HCT116 (cell line): Measurements from ENCODE around the gene C2. TPM values are rescaled to one million over a fixed set of nuclear protein-coding genes. Genes with fewer than 3 reads are reported as not detected.

Experiments
- ATAC-seq: fragments of 200-7000 bp; cut with Tn5 transposase; 2 replicates; pipeline ENCODE4 v1.9.1; 2020; ENCODE audit warnings: mild to moderate bottlenecking, moderate library complexity
- BruUV-seq: library from RNA; stranded (reverse); fragments of 400-500 nt; replicated peaks from 2 replicates; lab custom pipeline; 2021; lab: Mats Ljungman, UMichigan
- CTCF ChIA-PET: fragments of 300-600 bp; sonication (Branson Sonifier 250); formaldehyde crosslinking; loops from one replicate; lab custom pipeline; 2021; ENCODE audit warnings: antibody characterized with exemption; lab: Charles Lee
- POLR2A ChIA-PET: fragments of 300-600, 350-600 bp; sonication (Branson Sonifier 250); formaldehyde crosslinking; loops from one replicate; lab custom pipeline; 2021; ENCODE audit warnings: antibody characterized with exemption; lab: Charles Lee
- RAD21 ChIA-PET, 2 experiments: fragments of 300-600 bp; sonication (Branson Sonifier 250); formaldehyde crosslinking; loops; one replicate each; lab custom pipeline; 2023; ENCODE audit warnings: low total read pairs in 2 of 2; ENCODE audit not compliant: uncharacterized antibody in 2 of 2, unreplicated experiment in 2 of 2, low non-redundant PET in 1 of 2; lab: Charles Lee
- DNase-seq: peaks from one replicate; pipeline ENCODE4 v3.0.0-alpha.2; 2010; ENCODE audit warnings: low read depth, low spot score
- H2AFZ ChIP-seq: fragments of 200-600 bp; shearing (Covaris generic), sonication (generic); 2 replicates; pipeline ENCODE4 v1.6.1; 2017; ENCODE audit warnings: low read depth, mixed run types, mixed read lengths, antibody characterized with exemption, low read length; ENCODE audit not compliant: poor library complexity, severe bottlenecking
- H3K27ac ChIP-seq: 2 replicates; pipeline ENCODE4 v1.5.1; 2012; ENCODE audit warnings: low read depth, low read length
- H3K27me3 ChIP-seq: fragments of 200-600 bp; sonication (generic); 2 replicates; pipeline ENCODE4 v1.6.1; 2016; ENCODE audit warnings: mixed run types, low read length, mixed read lengths; ENCODE audit not compliant: insufficient read depth
- H3K36me3 ChIP-seq, 2 experiments: fragments of 200-500 bp in 1 of 2; fragments of 200-600 bp in 1 of 2; sonication (Bioruptor generic) in 1 of 2; sonication (generic) in 1 of 2; 2 replicates each; pipeline versions ENCODE4 v1.5.1 to v1.6.1; 2014 to 2016; ENCODE audit warnings: low read length in 2 of 2, inconsistent platforms in 1 of 2, mixed read lengths in 1 of 2, mixed run types in 1 of 2; ENCODE audit not compliant: insufficient read depth in 2 of 2, control insufficient read depth in 1 of 2
- H3K4me1 ChIP-seq, 2 experiments: fragments of 200-600 bp in 1 of 2; sonication (generic) in 1 of 2; 2 replicates each; pipeline versions ENCODE4 v1.5.1 to v1.6.1; 2012 to 2017; ENCODE audit warnings: low read length in 2 of 2, inconsistent platforms in 1 of 2, mild to moderate bottlenecking in 1 of 2, mixed read lengths in 1 of 2, mixed run types in 1 of 2, moderate library complexity in 1 of 2; ENCODE audit not compliant: insufficient read depth in 2 of 2, control insufficient read depth in 1 of 2
- H3K4me2 ChIP-seq: fragments of 200-600 bp; sonication (generic); 2 replicates; pipeline ENCODE4 v1.6.1; 2017; ENCODE audit warnings: mixed run types, low read length, mixed read lengths
- H3K4me3 ChIP-seq, 2 experiments: fragments of 200-600 bp in 1 of 2; sonication (generic) in 1 of 2; replicated peaks in 1 of 2; 2 replicates each; pipeline ENCODE4 v1.5.1; 2011 to 2016; ENCODE audit warnings: low read length in 2 of 2, control low read depth in 1 of 2, low read depth in 1 of 2, mild to moderate bottlenecking in 1 of 2, mixed read lengths in 1 of 2, mixed run types in 1 of 2
- H3K79me2 ChIP-seq: fragments of 200-600 bp; sonication (generic); 2 replicates; pipeline ENCODE4 v1.6.1; 2017; ENCODE audit warnings: mild to moderate bottlenecking, mixed run types, low read length, moderate library complexity, mixed read lengths; ENCODE audit not compliant: insufficient read depth
- H3K9ac ChIP-seq: fragments of 200-600 bp; sonication (generic); 2 replicates; pipeline ENCODE4 v1.6.1; 2016; ENCODE audit warnings: low read length, mixed read lengths
- H3K9me2 ChIP-seq: fragments of 200-600 bp; sonication (generic), shearing (Covaris generic); 2 replicates; pipeline ENCODE4 v1.6.1; 2017; ENCODE audit warnings: mixed run types, mild to moderate bottlenecking, moderate library complexity; ENCODE audit not compliant: insufficient read depth
- H3K9me3 ChIP-seq, 2 experiments: fragments of 200-500 bp in 1 of 2; fragments of 200-600 bp in 1 of 2; sonication (Bioruptor generic) in 1 of 2; sonication (generic) in 1 of 2; 2 replicates each; pipeline ENCODE4 v1.6.1; 2014 to 2017; ENCODE audit warnings: low read length in 2 of 2, mixed read lengths in 2 of 2, inconsistent platforms in 1 of 2, low read depth in 1 of 2, mild to moderate bottlenecking in 1 of 2, mixed run types in 1 of 2, moderate library complexity in 1 of 2; ENCODE audit not compliant: control insufficient read depth in 1 of 2, insufficient read depth in 1 of 2
- H4K20me1 ChIP-seq: fragments of 200-600 bp; sonication (generic), shearing (Covaris generic); 2 replicates; pipeline ENCODE4 v1.6.1; 2017; ENCODE audit warnings: mixed run types, mild to moderate bottlenecking, moderate library complexity; ENCODE audit not compliant: insufficient read depth
- CBX3 ChIP-seq: IDR thresholded peaks from 2 replicates; pipeline ENCODE4 v1.6.1; 2012; ENCODE audit warnings: low read depth
- ELF1 ChIP-seq: IDR thresholded peaks from 2 replicates; pipeline ENCODE4 v1.6.1; 2012; ENCODE audit warnings: low read depth, borderline replicate concordance
- POLR2AphosphoS5 ChIP-seq: IDR thresholded peaks from 2 replicates; pipeline ENCODE4 v1.6.1; 2011; ENCODE audit warnings: mild to moderate bottlenecking, low read depth, low read length, moderate library complexity
- SRF ChIP-seq: IDR thresholded peaks from 2 replicates; pipeline ENCODE4 v1.6.1; 2012; ENCODE audit warnings: low read depth
- YY1 ChIP-seq: IDR thresholded peaks from 2 replicates; pipeline ENCODE4 v1.6.1; 2011; ENCODE audit warnings: low read length, low read depth, moderate library complexity, mild to moderate bottlenecking; ENCODE audit not compliant: insufficient replicate concordance; ENCODE audit errors: extremely low read depth
- ZFX ChIP-seq: fragments of 450-650 bp; IDR thresholded peaks from 2 replicates; pipeline ENCODE4 v1.6.1; 2017
- intact Hi-C: fragments of 100-400 bp; cut with micrococcal nuclease; formaldehyde crosslinking; loops from 2 replicates; pipeline ENCODE4 v1.10.0; 2022
- total RNA-seq: library from RNA; stranded (reverse); gene quantifications from one replicate; pipeline ENCODE4 v1.2.1, GENCODE V29; 2021; ENCODE audit not compliant: unreplicated experiment
- TF ChIP-seq, protein P1 (sequence below): IDR thresholded peaks from 2 replicates; pipeline ENCODE4 v1.6.1; 2012; ENCODE audit warnings: low read depth
- TF ChIP-seq, protein P2 (sequence below), 3 experiments: fragments of 200-600 bp in 1 of 3; sonication (generic) in 1 of 3; IDR thresholded peaks in 2 of 3; conservative IDR thresholded peaks in 1 of 3; 2 replicates each; pipeline ENCODE4 v1.5.1; 2012 to 2017; ENCODE audit warnings: low read depth in 2 of 3, low read length in 2 of 3, antibody characterized with exemption in 1 of 3, borderline replicate concordance in 1 of 3, control low read depth in 1 of 3, mild to moderate bottlenecking in 1 of 3, mixed read lengths in 1 of 3, mixed run types in 1 of 3, moderate library complexity in 1 of 3; ENCODE audit not compliant: insufficient read depth in 1 of 3
- TF ChIP-seq, protein P3 (sequence below): IDR thresholded peaks from 2 replicates; pipeline ENCODE4 v1.6.1; 2012

The C2 gene
- total RNA-seq, 1 experiment from 2014 or later: 3.1 TPM

DNA sequence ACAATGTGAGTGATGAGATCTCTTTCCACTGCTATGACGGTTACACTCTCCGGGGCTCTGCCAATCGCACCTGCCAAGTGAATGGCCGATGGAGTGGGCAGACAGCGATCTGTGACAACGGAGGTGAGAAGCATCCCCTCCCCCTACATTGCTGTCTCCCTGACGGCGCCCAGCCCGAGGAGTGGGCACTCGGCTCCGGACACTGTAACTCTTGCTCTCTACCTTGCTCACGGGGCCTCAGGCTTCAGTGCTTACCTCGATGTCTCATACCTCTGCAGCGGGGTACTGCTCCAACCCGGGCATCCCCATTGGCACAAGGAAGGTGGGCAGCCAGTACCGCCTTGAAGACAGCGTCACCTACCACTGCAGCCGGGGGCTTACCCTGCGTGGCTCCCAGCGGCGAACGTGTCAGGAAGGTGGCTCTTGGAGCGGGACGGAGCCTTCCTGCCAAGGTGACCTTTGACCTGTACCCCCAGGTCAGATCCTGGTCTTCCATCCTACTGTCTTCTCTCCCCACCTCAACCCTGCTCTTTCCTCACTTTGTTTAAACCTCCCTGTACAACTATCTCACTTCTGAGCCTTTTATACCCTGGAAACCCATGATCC is 19.7 kb downstream of the C2 start (continued):
- TF ChIP-seq, protein P1, sequence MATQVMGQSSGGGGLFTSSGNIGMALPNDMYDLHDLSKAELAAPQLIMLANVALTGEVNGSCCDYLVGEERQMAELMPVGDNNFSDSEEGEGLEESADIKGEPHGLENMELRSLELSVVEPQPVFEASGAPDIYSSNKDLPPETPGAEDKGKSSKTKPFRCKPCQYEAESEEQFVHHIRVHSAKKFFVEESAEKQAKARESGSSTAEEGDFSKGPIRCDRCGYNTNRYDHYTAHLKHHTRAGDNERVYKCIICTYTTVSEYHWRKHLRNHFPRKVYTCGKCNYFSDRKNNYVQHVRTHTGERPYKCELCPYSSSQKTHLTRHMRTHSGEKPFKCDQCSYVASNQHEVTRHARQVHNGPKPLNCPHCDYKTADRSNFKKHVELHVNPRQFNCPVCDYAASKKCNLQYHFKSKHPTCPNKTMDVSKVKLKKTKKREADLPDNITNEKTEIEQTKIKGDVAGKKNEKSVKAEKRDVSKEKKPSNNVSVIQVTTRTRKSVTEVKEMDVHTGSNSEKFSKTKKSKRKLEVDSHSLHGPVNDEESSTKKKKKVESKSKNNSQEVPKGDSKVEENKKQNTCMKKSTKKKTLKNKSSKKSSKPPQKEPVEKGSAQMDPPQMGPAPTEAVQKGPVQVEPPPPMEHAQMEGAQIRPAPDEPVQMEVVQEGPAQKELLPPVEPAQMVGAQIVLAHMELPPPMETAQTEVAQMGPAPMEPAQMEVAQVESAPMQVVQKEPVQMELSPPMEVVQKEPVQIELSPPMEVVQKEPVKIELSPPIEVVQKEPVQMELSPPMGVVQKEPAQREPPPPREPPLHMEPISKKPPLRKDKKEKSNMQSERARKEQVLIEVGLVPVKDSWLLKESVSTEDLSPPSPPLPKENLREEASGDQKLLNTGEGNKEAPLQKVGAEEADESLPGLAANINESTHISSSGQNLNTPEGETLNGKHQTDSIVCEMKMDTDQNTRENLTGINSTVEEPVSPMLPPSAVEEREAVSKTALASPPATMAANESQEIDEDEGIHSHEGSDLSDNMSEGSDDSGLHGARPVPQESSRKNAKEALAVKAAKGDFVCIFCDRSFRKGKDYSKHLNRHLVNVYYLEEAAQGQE: no peak
- TF ChIP-seq ZFX: no peak

DNA sequence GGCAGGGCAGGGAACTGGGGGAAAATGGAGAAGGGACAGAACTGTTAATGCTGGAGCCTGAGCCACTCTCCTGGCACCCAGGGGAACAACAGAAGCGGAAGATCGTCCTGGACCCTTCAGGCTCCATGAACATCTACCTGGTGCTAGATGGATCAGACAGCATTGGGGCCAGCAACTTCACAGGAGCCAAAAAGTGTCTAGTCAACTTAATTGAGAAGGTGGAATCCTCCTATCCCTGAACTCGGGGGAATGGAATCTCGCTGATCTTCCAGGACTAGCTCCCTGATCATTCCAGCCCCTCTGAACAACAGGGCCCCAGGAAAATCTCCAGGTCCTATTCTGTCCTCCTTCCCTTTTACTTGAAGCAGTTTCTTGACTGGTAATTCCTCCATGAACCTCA is 20.3 kb downstream of the C2 start:
- TF ChIP-seq ELF1 (no peak), SRF (no peak), YY1 (no peak), POLR2AphosphoS5 (no peak), CBX3 (no peak)
- TF ChIP-seq, protein P2, sequence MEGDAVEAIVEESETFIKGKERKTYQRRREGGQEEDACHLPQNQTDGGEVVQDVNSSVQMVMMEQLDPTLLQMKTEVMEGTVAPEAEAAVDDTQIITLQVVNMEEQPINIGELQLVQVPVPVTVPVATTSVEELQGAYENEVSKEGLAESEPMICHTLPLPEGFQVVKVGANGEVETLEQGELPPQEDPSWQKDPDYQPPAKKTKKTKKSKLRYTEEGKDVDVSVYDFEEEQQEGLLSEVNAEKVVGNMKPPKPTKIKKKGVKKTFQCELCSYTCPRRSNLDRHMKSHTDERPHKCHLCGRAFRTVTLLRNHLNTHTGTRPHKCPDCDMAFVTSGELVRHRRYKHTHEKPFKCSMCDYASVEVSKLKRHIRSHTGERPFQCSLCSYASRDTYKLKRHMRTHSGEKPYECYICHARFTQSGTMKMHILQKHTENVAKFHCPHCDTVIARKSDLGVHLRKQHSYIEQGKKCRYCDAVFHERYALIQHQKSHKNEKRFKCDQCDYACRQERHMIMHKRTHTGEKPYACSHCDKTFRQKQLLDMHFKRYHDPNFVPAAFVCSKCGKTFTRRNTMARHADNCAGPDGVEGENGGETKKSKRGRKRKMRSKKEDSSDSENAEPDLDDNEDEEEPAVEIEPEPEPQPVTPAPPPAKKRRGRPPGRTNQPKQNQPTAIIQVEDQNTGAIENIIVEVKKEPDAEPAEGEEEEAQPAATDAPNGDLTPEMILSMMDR (IDR thresholded peaks at IDR 0.05 in 2 of 3, conservative IDR thresholded peaks at IDR 0.05 in 1 of 3; ENCODE audit: borderline replicate concordance in 1 of 3, insufficient read depth in 1 of 3, low read depth in 2 of 3, low read length in 2 of 3): no peak
- TF ChIP-seq, protein P3, sequence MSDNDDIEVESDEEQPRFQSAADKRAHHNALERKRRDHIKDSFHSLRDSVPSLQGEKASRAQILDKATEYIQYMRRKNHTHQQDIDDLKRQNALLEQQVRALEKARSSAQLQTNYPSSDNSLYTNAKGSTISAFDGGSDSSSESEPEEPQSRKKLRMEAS: no peak
- intact Hi-C loops: no loop called here
- no peak overlapping the region for H3K9ac ChIP-seq
- ChIA-PET CTCF (no interaction called here), RAD21 (no interaction called here), POLR2A (no interaction called here)
- H3K4me1 ChIP-seq: peaks cover 7 to 31% of the 10 kb centered on the region in 2 experiments; a peak in 3 of 4 replicates
- peaks cover 3 to 16% of the 10 kb centered on the region in 2 experiments; a peak in 3 of 4 replicates for H3K36me3 ChIP-seq
- no peaks in the 10 kb centered on the region for H3K27me3 ChIP-seq
- BruUV-seq: no TSS peak
- no peak overlapping the region for H3K27ac ChIP-seq
- H3K9me2 ChIP-seq: no peaks in the 10 kb centered on the region; the same call in 1 of the 2 replicates
- H3K4me3 ChIP-seq: no peak overlapping the region
- no peak for DNase-seq
- no peaks in the 10 kb centered on the region for H3K9me3 ChIP-seq
- H4K20me1 ChIP-seq: no peaks in the 10 kb centered on the region
- H3K4me2 ChIP-seq: no peak overlapping the region
- H2AFZ ChIP-seq: no peak overlapping the region
- H3K79me2 ChIP-seq: no peaks in the 10 kb centered on the region
- ATAC-seq: no peak
